ENCODE measurements around the gene SDK2.
A peak's percentile ranks its signal among the peaks of the same experiment; 100 is the strongest.

SDK2 gene

DNA sequence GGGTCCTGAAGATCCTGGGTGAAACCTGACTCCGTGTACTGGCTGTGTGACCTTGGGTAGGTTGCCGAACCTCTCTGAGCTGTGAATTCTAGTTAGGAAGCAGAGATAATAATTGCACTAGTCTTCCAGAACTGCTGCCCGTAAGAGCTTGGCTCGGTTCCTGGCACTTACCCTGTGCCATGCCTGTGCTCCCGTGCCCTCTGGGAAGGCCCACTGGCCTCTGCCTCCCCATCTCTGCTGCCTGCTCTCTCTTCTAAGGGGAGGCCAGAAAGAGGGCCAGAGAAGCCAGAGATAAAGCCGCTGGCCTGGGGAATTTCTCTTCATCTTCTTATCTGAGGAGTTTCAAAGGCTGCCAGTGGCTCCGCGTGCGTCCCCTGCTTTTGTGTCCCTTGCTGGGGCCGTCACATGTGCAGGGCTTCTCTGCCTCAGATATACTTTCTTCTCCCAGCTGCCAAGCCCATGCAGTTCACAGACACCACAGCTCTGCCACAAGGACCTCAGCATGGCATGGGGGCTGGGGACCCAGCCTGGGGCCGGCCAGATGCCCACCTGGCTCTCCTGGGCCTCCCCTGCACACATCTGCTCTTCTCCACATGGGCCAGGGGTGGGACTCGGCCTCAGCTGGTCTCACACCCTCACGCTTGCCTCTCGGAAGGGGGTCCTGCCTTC, 145.2 kb downstream of the SDK2 start:
- no peak for DNase-seq

DNA sequence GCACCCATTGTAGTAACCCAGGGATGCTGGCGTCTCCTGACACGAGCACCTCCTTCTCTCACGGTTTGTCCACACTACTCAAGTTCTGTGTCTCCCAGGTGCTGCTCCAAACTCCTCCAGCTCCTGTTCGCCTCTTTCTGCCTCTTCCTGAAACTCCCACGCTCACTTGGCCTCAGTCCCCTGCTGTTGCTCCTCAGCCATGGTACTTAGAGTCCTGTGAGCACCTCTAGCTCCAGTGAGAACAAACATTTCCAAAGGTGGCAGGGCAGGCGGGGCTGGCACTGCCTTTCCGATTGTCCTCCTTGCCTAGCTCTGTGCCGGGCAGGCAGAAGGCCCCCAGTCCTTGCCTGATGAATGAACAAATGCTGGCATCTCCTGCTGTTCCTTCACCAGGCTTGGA, 146.1 kb downstream of the SDK2 start:
- no peak for DNase-seq

DNA sequence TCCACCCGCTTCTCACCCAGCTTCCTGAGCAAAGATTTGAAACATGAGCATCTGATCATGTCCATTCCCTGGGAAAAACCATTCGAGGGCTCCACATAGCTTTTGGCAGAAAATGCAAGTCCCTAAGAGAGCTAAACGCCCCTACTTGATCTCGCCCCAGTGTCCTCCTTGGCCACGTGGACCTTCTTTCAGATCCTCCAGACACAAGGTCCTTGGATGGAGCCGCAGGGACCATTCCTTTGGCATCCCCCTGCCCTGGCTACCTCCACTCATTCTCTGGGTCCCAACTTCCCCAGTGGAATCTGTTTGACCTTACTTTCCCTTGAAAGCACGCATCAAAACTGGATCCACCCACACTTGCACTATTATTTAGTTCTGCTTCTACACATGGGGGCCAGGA, 146.5 kb downstream of the SDK2 start:
- DNase-seq: no peak

DNA sequence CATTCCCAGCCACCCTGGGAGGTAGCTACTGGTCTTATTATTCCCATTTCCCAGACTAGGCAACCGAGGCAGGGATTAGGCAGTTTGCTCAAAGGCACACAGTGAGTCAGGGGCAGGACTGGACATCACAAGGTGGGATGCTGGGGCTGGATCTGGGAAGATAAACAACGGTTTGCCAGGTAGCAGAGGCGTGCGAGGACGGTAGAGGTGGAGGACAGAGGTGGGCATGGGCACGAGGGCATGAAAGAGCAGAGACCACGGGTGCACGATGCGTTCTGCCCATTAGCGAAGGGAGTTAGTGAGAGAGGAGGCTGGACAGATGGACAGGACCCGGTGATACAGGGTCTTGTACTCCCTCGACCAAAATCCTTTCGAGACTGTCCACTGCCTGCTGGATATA, 148.0 kb downstream of the SDK2 start:
- no peak for DNase-seq

DNA sequence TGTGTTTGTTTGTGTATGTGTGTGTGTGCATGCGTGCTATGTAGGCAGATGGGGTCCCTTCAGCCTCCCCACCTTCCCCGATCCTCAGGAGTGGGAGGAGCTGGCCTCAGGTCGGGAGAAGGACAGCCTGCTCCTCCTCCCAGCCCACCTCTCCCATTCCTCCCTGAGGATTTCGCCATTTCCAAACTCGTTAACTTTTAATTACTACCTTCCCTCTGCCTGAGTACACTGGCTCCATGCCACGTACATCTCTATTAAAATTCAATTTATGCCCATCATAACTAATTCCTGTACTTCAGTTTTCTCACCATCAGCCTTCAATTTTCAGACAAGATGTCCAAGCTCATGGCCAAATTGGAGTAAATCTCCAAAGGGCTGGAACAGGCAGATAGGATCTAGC, 148.6 kb downstream of the SDK2 start:
- DNase-seq: no peak

DNA sequence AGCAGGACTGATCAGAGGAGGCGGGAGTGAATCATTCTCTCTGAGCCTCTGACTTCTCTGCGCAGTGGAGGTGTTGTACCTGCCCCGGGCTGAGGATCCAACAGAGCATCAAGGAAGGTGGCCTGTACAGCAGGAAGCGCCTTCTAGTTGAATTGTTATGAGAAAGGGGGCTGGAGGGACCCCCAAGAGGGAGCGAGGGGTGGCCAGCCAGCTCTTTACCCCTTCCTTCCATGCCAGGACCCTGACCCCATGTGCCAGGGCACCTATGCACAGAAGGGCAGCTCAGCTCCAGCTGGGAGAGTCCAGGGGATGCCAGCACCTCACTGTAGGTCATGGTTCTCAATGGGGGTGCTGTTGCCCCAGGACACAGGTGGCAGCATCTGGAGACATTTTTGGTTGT, 149.3 kb downstream of the SDK2 start:
- DNase-seq: no peak

DNA sequence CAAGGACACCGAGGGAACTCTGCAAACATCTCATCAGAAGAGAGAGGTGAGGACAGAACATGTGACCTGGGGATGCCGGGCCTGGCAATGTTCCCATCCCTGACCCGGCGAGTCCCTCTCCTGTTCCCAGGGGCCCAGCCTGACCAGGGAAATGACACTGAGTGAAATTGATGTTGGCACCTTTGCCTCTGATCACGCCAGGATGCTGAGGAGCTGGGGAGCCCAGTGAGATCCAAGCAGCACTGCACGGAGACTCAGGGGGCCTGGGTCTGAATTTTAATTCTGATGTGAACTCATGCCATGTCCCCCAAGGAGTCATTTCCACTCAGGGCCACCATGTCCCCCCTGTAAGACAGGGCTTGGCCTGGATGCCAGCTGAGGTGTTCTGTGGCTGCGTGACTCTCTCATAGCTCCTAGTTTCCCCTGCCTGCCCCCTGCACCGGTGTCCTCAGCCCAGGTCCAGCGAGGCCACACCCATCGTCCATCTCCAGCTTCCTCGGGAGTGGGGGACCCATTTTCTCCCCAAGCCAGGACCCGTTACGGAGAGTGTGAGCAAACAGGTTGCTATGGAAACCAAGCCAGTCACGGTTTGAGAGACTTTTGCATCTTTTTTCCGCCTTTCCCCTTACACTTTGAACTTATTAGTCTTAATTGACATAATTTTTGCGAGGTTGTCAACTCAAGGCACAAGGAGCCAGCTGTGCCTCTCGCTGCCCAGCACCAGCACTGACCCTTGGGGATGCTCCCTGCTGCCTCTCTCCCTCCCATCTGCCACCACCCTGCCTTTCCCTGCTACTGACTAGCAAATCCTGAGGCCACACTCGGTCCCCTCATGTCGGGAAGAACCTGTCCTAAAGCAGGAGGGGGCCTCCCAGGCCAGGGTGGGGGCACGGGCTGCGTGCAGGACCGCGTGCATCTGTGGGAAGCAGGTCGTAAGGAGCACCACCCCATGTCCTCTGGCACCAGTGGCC, 150.0 kb downstream of the SDK2 start:
- no peak for DNase-seq

DNA sequence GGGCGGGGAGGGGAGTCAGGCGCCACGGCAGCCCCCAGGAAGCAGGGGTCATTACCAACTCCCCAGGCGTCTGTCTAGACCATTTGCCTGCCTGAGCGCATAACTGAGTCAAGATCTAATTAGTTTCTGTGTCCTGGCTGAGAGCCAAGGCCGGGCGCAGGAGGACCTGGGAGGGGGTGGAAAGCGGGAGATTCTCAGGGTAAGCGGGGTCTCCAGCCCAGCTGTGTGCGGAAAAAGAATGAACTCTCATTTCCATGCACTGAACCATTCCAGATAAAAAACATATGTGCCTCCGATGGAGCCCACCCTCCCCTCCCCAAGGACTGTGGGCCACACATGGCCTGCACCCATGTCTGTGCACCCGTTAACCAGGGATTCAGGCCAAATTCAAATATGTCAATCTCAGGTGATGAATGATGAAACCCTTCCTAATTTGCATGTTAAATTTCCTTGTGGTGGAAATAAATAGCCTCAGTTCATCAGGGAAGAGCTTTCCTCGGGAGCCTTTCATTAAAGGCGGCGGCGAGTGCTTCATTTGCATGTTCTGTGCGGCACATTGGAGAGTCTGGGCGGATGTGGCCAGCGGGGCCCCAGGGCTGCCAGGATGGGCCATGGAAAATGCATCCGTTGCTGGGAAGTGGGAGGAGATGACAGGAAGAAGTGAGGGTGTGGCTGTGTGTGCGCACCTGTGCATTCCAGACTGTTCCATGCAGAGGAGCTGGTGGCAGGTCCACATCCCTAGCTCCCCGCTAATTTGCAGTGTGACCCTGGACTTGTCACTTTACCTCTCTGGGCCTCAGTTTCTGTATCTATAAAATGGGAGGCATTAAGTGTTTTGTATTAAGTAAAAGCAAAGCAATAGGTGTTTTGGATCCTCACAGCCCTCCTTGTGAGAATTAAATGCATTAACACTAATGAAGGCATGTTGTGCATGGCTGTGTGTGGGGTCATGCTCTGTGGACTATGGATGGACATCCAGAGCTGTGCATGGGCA, 151.1 kb downstream of the SDK2 start:
- DNase-seq: no peak

DNA sequence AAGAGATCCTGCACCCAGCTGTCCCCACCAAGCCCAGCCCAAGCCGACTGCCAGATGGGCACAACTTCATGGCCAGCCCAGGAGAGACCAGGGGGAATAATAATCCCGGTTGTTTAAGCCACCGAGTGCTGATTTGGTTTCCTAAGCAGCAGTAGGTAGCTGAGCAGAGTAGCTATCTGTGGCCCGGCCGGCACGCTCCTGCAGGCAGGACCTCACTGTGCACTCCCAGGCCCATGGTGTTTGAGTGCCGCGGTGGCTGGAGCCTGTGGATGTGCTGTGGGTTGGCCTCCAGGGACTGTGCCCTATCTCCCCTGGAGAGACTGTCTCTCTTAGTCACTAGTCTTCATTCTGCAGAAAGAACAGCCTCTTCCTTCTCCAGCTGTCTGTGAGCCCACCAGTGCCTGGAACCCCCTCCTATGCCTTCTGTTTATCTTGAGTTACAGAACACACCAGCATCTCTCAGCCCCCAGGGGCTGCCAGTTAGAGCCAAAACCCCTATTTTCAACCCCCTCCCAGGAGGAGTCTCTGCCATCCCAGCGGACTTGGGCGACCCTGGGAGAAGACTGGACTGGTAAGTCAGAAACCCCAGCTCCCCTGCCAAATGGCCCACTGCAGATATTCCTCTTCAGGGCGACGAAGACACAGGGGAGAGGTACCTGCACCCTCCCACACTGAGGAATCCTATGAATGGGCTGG, 152.0 kb downstream of the SDK2 start:
- DNase-seq: no peak

DNA sequence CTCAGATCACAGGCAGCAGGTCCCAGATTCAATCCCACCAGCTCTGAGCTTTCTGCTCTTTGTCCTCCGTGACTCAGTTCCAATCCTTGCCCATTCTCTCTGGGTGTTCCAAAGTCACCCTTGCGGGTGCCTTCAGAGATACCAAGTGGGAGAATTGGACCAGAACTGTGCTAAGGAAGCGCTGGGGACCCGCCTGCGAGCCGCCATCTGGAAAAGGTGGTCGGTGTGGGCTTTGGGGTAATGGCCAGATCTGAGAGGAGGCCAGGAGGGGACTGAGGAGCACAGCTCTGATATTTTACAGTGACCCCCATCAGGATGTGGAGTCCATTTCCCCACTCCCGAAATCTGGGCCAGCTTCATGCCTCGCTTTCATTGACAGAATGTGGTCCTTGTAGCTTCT, 152.6 kb downstream of the SDK2 start:
- no peak for DNase-seq

DNA sequence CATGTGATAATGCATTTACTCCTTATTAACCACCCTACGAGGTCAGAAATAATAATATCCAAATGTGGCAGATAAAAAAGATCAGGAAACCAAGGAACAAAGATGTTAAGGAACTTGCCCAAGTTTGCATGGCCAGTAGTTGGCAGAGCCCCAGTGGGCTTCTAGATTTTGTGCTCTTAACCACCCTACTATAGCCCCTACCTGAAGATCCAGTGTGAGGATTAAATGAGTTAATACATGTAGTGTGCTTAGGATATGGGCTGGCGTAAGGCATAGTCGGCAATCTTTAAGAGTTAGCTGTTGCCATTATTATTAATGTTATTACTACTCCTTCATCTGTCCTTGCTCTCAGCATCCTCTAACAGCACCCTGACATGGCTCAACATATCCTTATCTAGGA, 153.4 kb downstream of the SDK2 start:
- no peak for DNase-seq

DNA sequence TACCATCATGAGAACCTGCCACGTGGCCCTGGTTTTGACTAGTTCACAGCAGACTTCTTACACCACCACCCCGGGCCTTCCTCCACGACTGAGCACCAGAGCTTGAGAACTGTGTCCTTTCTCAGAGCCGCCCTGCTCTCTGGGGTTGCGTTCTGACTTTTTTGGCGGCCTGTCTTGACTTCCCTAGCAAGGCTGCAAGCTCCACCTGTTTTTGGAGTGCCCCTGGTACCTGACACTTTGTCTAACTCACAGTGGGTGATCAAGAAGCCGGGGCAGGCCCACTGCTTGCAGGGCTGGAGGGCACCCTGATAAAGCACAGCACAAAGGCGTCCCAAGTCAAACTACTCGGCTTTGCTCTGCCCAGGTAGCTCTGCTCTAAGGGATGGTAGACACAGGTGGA, 154.3 kb downstream of the SDK2 start:
- DNase-seq: no peak

DNA sequence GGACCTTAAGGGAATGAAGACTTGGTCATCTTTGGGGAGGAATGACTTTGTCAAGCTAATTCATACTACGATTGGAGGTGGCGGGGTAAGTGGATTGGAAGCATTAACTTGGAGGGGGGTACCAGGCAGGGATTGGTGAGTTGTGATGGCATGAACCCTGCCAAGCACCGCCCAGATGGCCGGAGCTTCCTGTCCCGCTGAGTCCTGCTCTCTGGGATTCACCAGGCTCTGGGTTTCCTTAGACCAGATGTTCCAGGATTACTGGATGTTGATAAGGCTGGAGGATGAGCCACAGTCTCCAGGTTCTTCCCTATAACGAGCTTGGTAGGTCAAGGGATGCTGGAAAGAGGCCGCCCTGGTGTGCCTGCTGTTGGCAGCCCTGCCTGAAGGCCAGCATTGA, 154.9 kb downstream of the SDK2 start:
- no peak for DNase-seq

DNA sequence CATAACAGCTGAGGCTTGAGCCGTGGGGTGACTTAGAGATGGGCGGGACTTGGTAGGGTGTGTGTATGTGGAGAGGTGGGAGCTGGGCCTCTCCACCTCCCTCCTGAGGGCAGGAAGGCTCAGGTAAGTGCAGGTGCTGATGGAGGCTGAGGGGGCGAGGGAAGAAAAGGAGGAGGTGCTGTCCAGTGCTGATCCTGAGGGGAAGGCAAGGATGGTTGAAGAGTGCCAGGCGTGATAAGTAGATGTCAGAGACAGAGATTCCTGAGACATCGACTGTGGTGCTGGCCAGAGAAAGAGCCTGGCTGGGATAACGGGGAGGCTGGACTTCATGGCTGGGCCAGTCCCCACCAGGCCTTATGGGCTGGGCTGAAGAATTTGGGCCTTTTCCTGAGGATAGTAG, 159.1 kb downstream of the SDK2 start:
- no peak for DNase-seq

DNA sequence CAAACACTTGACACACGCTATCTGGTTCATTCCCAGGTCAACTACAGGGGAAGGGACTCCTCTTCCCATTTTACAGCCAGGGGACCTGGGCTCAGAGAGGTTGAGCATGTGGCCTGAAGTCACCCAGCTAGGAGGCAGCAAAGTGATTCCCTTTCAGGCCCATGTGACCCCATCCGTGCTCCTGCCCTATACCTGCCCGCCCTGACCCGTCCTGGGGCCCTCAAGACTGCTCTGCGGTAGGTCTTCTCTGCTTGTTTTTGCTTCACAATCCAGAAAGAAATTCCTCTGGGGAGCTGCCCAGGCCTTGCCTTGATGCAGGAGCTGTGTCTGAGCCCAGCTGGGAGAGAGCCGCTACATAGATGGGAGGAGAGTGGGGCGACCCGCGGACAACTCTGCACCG, 161.4 kb downstream of the SDK2 start:
- no peak for DNase-seq

DNA sequence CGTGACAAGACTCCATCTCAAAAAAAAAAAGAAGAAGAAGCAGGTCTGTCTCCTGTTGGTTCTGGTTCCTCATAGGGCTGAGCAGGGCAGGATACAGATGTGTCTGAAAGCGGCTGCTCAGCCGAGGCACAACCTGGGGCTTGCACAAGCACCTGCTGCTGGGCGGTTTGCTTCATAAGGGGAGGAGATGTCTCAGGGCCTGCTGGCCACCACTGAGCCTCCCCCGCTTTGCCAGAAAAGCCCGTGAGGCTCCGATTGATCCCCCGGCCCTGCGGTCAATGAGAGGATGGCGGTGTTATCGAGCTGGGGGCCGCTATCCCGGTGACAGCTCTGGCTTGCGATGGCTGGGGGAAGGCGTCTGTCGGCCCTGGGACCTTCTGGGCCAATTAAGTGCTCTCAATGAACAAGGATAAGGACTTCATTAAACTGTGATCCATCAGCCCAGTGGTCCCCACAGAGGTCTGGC, 162.0 kb downstream of the SDK2 start:
- no peak for DNase-seq

DNA sequence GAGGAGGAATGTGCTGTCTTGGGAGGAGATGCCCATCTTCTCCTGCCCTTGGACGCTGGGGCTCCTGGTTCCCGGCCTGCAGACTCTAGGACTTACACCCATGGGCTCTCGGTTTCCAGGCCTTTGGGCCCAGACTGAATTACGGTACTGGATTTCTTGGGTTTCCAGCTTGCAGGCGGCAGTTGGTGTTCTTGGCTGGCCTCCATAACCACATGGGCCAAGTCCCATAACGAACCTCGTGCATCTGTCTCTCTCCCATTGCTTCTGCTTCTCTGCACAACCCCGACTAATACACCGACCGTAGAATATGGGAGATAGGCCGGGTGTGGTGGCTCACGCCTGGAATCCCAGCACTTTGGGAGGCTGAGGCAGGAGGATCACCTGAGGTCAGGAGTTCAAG, 162.6 kb downstream of the SDK2 start:
- peak in 1 of 2 experiments; percentile 39 for DNase-seq

DNA sequence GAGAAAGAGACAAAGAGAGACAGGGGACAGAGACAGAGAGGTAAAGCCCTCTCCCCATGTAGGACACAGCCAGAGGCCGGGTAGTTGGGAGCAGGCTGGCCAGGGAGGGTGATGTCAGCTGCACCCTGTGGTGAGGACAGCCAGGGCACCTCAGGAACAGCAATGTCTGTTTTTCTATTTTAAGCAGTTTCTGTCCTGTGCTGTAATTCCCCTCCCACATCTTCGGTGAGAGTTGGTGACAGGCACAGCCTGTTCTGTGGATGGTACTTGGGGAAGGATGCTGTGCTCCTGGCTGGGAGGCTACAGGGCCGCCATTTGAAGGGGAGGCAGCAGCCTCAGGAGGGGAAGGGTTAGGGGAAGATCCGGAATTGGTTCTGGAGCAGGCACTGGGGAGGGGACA, 163.5 kb downstream of the SDK2 start:
- DNase-seq: no peak

DNA sequence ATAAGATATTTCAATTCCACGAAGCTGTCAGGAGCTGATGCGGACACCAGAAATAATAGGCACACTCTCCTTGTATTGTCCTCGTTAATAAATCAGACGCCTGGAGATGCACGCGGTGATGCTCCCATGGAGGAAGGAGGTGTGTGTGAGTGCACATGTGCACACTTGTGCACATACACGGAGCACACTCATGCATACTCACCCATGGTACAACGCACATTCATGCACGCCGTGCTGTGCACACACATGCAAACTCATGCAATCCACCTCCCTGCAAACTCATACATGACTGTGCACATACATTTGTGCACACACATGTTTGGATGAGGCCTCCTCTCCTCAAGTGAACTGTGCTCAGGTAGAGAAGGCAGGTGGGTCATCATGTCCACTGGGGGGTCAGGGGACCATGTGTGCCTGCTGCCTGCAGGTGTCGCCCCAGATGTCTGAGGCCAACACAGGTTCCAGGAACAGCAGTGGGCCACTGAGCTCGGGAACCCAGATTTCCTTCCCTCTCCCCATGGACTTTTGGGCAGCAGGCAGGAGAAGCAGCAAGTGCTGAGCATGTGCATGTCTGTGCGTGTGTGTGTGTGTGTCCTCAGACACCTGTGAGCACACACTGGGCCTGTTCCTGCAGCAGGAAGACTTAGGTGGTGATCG, 165.3 kb downstream of the SDK2 start:
- no peak for DNase-seq

DNA sequence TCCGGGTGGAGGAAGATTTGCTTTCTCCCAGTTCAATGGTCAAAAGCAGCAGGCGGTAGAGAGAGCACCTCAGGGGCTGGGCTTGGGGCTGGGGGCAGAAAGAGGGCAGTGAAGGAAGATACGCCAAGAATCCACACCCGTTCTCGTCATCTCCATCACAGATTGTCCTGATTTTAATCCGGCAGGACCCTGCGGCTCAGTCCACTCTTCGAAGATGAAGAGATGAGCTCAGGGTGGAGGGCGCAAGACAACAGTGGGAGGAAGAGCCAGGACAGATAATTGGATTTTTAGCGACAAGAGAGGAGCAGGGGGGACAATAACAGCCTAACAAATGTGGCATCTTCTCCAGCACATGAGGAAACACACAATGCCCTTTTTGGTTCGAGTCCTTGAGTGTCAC, 165.9 kb downstream of the SDK2 start:
- DNase-seq: no peak

DNA sequence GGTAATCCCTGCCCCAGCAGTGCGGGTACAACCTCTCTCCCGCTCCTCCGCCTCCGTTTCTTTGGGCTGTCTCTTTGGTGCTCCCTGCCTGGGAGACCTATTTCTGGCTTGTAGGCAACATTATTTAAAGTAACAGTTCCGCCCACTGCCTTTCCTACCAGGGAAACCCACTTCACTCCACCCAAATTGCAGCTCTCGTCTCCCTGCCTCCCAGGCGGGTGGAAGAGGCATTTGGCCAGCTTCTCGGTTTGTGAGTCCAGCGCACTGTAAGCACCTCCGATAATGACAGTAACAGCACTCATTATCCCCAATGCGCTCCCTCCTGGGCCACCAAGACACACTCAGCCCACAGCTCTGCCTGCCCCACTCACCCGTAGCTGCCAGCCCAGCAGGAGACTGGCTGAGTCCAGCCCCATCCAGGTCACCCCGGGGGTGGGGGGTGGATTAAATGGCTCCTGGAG, 167.3 kb downstream of the SDK2 start:
- no peak for DNase-seq
